ENCODE data around the gene FAM13A.

FAM13A gene

GRCh38 chr4:88949605-88950004 is 107.4 kb downstream of the FAM13A start:
- in situ Hi-C loops (cut with MboI; ENCODE audit: low sequenced_read_pairs, unreplicated experiment), result no loop called here
- TF ChIP-seq, protein P1, sequence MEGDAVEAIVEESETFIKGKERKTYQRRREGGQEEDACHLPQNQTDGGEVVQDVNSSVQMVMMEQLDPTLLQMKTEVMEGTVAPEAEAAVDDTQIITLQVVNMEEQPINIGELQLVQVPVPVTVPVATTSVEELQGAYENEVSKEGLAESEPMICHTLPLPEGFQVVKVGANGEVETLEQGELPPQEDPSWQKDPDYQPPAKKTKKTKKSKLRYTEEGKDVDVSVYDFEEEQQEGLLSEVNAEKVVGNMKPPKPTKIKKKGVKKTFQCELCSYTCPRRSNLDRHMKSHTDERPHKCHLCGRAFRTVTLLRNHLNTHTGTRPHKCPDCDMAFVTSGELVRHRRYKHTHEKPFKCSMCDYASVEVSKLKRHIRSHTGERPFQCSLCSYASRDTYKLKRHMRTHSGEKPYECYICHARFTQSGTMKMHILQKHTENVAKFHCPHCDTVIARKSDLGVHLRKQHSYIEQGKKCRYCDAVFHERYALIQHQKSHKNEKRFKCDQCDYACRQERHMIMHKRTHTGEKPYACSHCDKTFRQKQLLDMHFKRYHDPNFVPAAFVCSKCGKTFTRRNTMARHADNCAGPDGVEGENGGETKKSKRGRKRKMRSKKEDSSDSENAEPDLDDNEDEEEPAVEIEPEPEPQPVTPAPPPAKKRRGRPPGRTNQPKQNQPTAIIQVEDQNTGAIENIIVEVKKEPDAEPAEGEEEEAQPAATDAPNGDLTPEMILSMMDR (IDR thresholded peaks at IDR 0.05; ENCODE audit: borderline replicate concordance, control extremely low read depth, extremely low read depth, insufficient read depth, missing control alignments), result no peak

DNA sequence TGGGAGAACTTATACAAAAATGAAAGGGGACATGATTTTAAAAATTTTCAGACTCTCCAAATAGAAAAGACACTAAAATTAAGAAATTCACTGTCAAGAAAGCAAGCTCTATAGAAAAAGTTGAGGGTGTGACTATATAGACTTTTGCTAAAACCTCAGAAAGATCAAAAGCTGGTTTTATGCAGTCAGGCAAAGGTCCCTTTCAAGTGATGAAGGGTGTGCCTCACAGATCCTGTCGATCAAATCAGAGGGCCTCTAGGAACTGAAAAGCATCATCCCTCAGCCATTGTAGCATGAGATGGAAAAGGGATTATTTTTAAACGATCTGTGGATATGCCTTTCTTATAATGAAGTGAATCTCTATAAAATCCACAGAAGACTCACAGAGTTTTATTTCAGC is 116.5 kb downstream of the FAM13A start:
- TF ChIP-seq, protein P1 (IDR thresholded peaks at IDR 0.05; ENCODE audit: borderline replicate concordance, control extremely low read depth, extremely low read depth, insufficient read depth, missing control alignments), result no peak
- no peak for DNase-seq (ENCODE audit: low spot score)
- in situ Hi-C loops (cut with MboI; ENCODE audit: low sequenced_read_pairs, unreplicated experiment), result no loop called here

More at GRCh38 chr4:88949605-88950004, 107.4 kb downstream of the FAM13A start:
- DNase-seq (ENCODE audit: low spot score), result no peak

- TF ChIP-seq, protein P1 (IDR thresholded peaks at IDR 0.05; ENCODE audit: borderline replicate concordance, control extremely low read depth, extremely low read depth, insufficient read depth, missing control alignments), result no peak
- in situ Hi-C loops (cut with MboI; ENCODE audit: low sequenced_read_pairs, unreplicated experiment), result no loop called here
These were observed 117.3 kb downstream of the FAM13A start for GRCh38 chr4:88939697-88940096.

GRCh38 chr4:88938138-88938537 is 118.8 kb downstream of the FAM13A start:
- in situ Hi-C loops (cut with MboI; ENCODE audit: low sequenced_read_pairs, unreplicated experiment), result no loop called here
- TF ChIP-seq, protein P1 (IDR thresholded peaks at IDR 0.05; ENCODE audit: borderline replicate concordance, control extremely low read depth, extremely low read depth, insufficient read depth, missing control alignments), result no peak
- no peak for DNase-seq (ENCODE audit: low spot score)

More at GRCh38 chr4:88939697-88940096, 117.3 kb downstream of the FAM13A start:
- no peak for DNase-seq (ENCODE audit: low spot score)

DNA sequence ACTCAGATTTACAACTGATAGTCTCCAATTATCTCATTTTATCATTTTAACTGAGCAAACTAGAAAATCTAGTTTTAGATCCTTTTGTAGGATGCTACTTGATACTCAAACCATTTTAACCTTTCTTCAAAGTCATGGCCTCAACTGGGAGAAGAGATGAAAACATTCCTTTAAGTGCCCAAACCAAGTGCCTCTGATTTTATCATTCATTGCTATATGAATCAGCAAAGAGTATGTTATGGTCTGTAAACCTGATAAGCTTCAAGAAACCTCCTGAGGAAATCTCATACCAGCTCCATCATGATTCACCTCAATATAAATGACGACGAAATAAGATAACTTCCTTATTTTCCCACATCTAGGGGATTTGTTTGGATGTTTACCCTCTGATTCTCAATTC is 119.9 kb downstream of the FAM13A start:
- in situ Hi-C loops (cut with MboI; ENCODE audit: low sequenced_read_pairs, unreplicated experiment), result no loop called here

GRCh38 chr4:88933414-88934160 is 123.4 kb downstream of the FAM13A start:
- TF ChIP-seq, protein P1 (IDR thresholded peaks at IDR 0.05; ENCODE audit: borderline replicate concordance, control extremely low read depth, extremely low read depth, insufficient read depth, missing control alignments), result no peak
- in situ Hi-C loops (cut with MboI; ENCODE audit: low sequenced_read_pairs, unreplicated experiment), result no loop called here
- DNase-seq (ENCODE audit: low spot score), result no peak

More for the DNA sequence above, 119.9 kb downstream of the FAM13A start:
- DNase-seq (ENCODE audit: low spot score), result no peak
- TF ChIP-seq, protein P1 (IDR thresholded peaks at IDR 0.05; ENCODE audit: borderline replicate concordance, control extremely low read depth, extremely low read depth, insufficient read depth, missing control alignments), result no peak

All from GM13976 (cell line).